WTC11 (cell line): ENCODE data around the gene TMEM229B. TPM values are rescaled to one million over a fixed set of nuclear protein-coding genes. Genes with fewer than 3 reads are reported as not detected.

Experiments used
- ATAC-seq: fragments of 200-7000 bp; cut with Tn5 transposase; 2 replicates; pipeline ENCODE4 v1.10.0; 2021; ENCODE audit warnings: mild to moderate bottlenecking, moderate library complexity
- CTCF ChIA-PET: fragments of 300-600 bp; sonication (Branson Sonifier 250); formaldehyde crosslinking; loops from one replicate; lab custom pipeline; 2021; ENCODE audit warnings: antibody characterized with exemption; lab: Charles Lee
- POLR2A ChIA-PET: fragments of 350-600 bp; sonication (Branson Sonifier 250); formaldehyde crosslinking; loops from one replicate; lab custom pipeline; 2021; ENCODE audit warnings: antibody characterized with exemption; lab: Charles Lee
- DNase-seq: peaks from one replicate; pipeline ENCODE4 v3.0.0; 2021; ENCODE audit warnings: low spot score
- H3K27ac Mint-ChIP-seq: 2 replicates; pipeline ENCODE4 v1.8.0; 2021; ENCODE audit warnings: mixed read lengths
- H3K27me3 Mint-ChIP-seq: 2 replicates; pipeline ENCODE4 v1.8.0; 2021; ENCODE audit warnings: low read depth, mild to moderate bottlenecking, moderate library complexity, mixed read lengths
- H3K36me3 Mint-ChIP-seq: 2 replicates; pipeline ENCODE4 v1.8.0; 2021; ENCODE audit warnings: mixed read lengths
- H3K4me1 Mint-ChIP-seq: 2 replicates; pipeline ENCODE4 v1.8.0; 2022; ENCODE audit warnings: mixed read lengths
- H3K4me3 Mint-ChIP-seq: 2 replicates; pipeline ENCODE4 v1.8.0; 2021; ENCODE audit warnings: mild to moderate bottlenecking, moderate library complexity, mixed read lengths
- H3K9me3 Mint-ChIP-seq: 2 replicates; pipeline ENCODE4 v1.8.0; 2021; ENCODE audit warnings: mixed read lengths
- CBFB ChIP-seq: sonication (generic); formaldehyde crosslinking; IDR thresholded peaks from 2 replicates; pipeline ENCODE4 v1.8.1; 2022; ENCODE audit warnings: mild to moderate bottlenecking, low read depth, missing genetic modification reagents
- ELF4 ChIP-seq: sonication (generic); formaldehyde crosslinking; IDR thresholded peaks from 2 replicates; pipeline ENCODE4 v1.8.1; 2022; ENCODE audit warnings: low read depth, mild to moderate bottlenecking, moderate library complexity, missing genetic modification reagents
- FOXP4 ChIP-seq: sonication (generic); formaldehyde crosslinking; IDR thresholded peaks from 2 replicates; pipeline ENCODE4 v1.8.0; 2022; ENCODE audit warnings: mild to moderate bottlenecking, missing genetic modification reagents
- GABPB1 ChIP-seq: sonication (generic); formaldehyde crosslinking; IDR thresholded peaks from 2 replicates; pipeline ENCODE4 v1.8.1; 2023; ENCODE audit warnings: mild to moderate bottlenecking, missing genetic modification reagents
- GRHL2 ChIP-seq: fragments of 250-450 bp; sonication (Bioruptor Pico); IDR thresholded peaks from 2 replicates; pipeline ENCODE4 v1.8.0; 2022; ENCODE audit warnings: mild to moderate bottlenecking, moderate library complexity; ENCODE audit not compliant: insufficient replicate concordance, severe bottlenecking
- IRF2 ChIP-seq: sonication (generic); formaldehyde crosslinking; IDR thresholded peaks from 2 replicates; pipeline ENCODE4 v1.8.0; 2022; ENCODE audit warnings: low read depth, missing genetic modification reagents, borderline replicate concordance
- JAZF1 ChIP-seq: fragments of 250-450 bp; sonication (Bioruptor Pico); IDR thresholded peaks from 2 replicates; pipeline ENCODE4 v1.9.0; 2021; ENCODE audit warnings: moderate library complexity, mild to moderate bottlenecking, inconsistent platforms
- KAT7 ChIP-seq: sonication (generic); formaldehyde crosslinking; IDR thresholded peaks from 2 replicates; pipeline ENCODE4 v1.8.1; 2023; ENCODE audit warnings: missing genetic modification reagents, mild to moderate bottlenecking, borderline replicate concordance
- NR1H2 ChIP-seq: sonication (generic); formaldehyde crosslinking; IDR thresholded peaks from 2 replicates; pipeline ENCODE4 v1.9.0; 2021; ENCODE audit warnings: mild to moderate bottlenecking, moderate library complexity, missing genetic modification reagents
- NR2C2 ChIP-seq: sonication (generic); formaldehyde crosslinking; IDR thresholded peaks from 2 replicates; pipeline ENCODE4 v1.8.0; 2022; ENCODE audit warnings: mild to moderate bottlenecking, missing genetic modification reagents
- OVOL2 ChIP-seq: fragments of 250-450 bp; sonication (Bioruptor Pico); IDR thresholded peaks from 2 replicates; pipeline ENCODE4 v1.9.0; 2021; ENCODE audit warnings: mild to moderate bottlenecking, borderline replicate concordance
- PRDM15 ChIP-seq: sonication (generic); formaldehyde crosslinking; IDR thresholded peaks from 2 replicates; pipeline ENCODE4 v1.8.0; 2022; ENCODE audit warnings: missing genetic modification reagents
- PREB ChIP-seq: sonication (generic); formaldehyde crosslinking; IDR thresholded peaks from 2 replicates; pipeline ENCODE4 v1.8.1; 2022; ENCODE audit warnings: mild to moderate bottlenecking, missing genetic modification reagents, moderate library complexity, borderline replicate concordance
- RORB ChIP-seq: fragments of 250-450 bp; sonication (Bioruptor Pico); IDR thresholded peaks from 2 replicates; pipeline ENCODE4 v1.9.0; 2021; ENCODE audit warnings: mild to moderate bottlenecking
- STAT6 ChIP-seq: sonication (generic); formaldehyde crosslinking; conservative IDR thresholded peaks from 2 replicates; pipeline ENCODE4 v1.8.1; 2023; ENCODE audit warnings: mild to moderate bottlenecking, low read depth, missing genetic modification reagents, moderate library complexity
- TEAD1 ChIP-seq: sonication (generic); formaldehyde crosslinking; IDR thresholded peaks from 2 replicates; pipeline ENCODE4 v1.8.0; 2022; ENCODE audit warnings: mild to moderate bottlenecking, missing genetic modification reagents
- TEAD4 ChIP-seq: sonication (generic); formaldehyde crosslinking; IDR thresholded peaks from 2 replicates; pipeline ENCODE4 v1.8.0; 2022; ENCODE audit warnings: mild to moderate bottlenecking, missing genetic modification reagents
- USF2 ChIP-seq: sonication (generic); formaldehyde crosslinking; IDR thresholded peaks from 2 replicates; pipeline ENCODE4 v1.8.1; 2023; ENCODE audit warnings: mild to moderate bottlenecking, missing genetic modification reagents, moderate library complexity
- ZBTB21 ChIP-seq: sonication (generic); formaldehyde crosslinking; IDR thresholded peaks from 2 replicates; pipeline ENCODE4 v1.8.1; 2023; ENCODE audit warnings: mild to moderate bottlenecking, missing genetic modification reagents, borderline replicate concordance
- ZBTB43 ChIP-seq: sonication (generic); formaldehyde crosslinking; IDR thresholded peaks from 2 replicates; pipeline ENCODE4 v1.8.1; 2023; ENCODE audit warnings: mild to moderate bottlenecking, missing genetic modification reagents
- ZMAT4 ChIP-seq: fragments of 250-450 bp; sonication (Bioruptor Pico); IDR thresholded peaks from 2 replicates; pipeline ENCODE4 v1.9.0; 2021; ENCODE audit warnings: mild to moderate bottlenecking
- ZNF121 ChIP-seq: sonication (generic); formaldehyde crosslinking; IDR thresholded peaks from 2 replicates; pipeline ENCODE4 v1.8.0; 2023; ENCODE audit warnings: missing genetic modification reagents
- ZNF138 ChIP-seq: sonication (generic); formaldehyde crosslinking; conservative IDR thresholded peaks from 2 replicates; pipeline ENCODE4 v1.8.1; 2022; ENCODE audit warnings: mild to moderate bottlenecking, moderate library complexity, missing genetic modification reagents
- ZNF232 ChIP-seq: sonication (generic); formaldehyde crosslinking; IDR thresholded peaks from 2 replicates; pipeline ENCODE4 v1.8.0; 2022; ENCODE audit warnings: mild to moderate bottlenecking, missing genetic modification reagents
- ZNF671 ChIP-seq: fragments of 250-450 bp; sonication (Bioruptor Pico); IDR thresholded peaks from 2 replicates; pipeline ENCODE4 v1.8.0; 2021; ENCODE audit warnings: mild to moderate bottlenecking
- total RNA-seq: library from RNA; stranded (reverse); gene quantifications from 3 replicates; pipeline ENCODE4 v1.2.3, GENCODE V29; 2021

TMEM229B gene
- total RNA-seq, 1 experiment from 2014 or later: 0.90 TPM

GRCh38 chr14:67461341-67461985 is 27.1 kb downstream of the TMEM229B start (continued):
- TF ChIP-seq JAZF1 (CRISPR knock-in tag): no peak
- TF ChIP-seq TEAD1: no peak
- no peak for TF ChIP-seq ZNF138 (CRISPR knock-in tag)
- TF ChIP-seq OVOL2 (CRISPR knock-in tag): no peak
- no peak for TF ChIP-seq ZMAT4 (CRISPR knock-in tag)
- no peak for TF ChIP-seq ELF4 (CRISPR knock-in tag)
- no peak for TF ChIP-seq NR1H2
- TF ChIP-seq ZNF671 (CRISPR knock-in tag): no peak
- no peak for TF ChIP-seq STAT6 (CRISPR knock-in tag)
- no peak for TF ChIP-seq ZNF232 (CRISPR knock-in tag)
- no peak for TF ChIP-seq PRDM15 (CRISPR knock-in tag)

- CTCF ChIA-PET: interaction anchor here (1.8 to 3.1 kb wide), 4 partner anchors 7 to 58 kb away, joined by 6 to 24 read pairs (median 10); no protein-coding TSS in a partner anchor
- Mint-ChIP-seq H3K4me1 (peaks cover 18% of the 10 kb centered on the region), H3K4me3 (no peak overlapping the region), H3K27me3 (peaks cover 10% of the 10 kb centered on the region; the same call in 1 of the 2 replicates), H3K36me3 (no peaks in the 10 kb centered on the region), H3K27ac (no peak overlapping the region), H3K9me3 (peaks cover 5% of the 10 kb centered on the region)
- no peak for DNase-seq
- POLR2A ChIA-PET: no interaction called here
- ATAC-seq: no peak
- TF ChIP-seq ZBTB43 (no peak), USF2 (CRISPR knock-in tag) (no peak), ZNF121 (CRISPR knock-in tag) (no peak), CBFB (CRISPR knock-in tag) (no peak), GRHL2 (CRISPR knock-in tag) (no peak), GABPB1 (CRISPR knock-in tag) (no peak), IRF2 (CRISPR knock-in tag) (no peak), RORB (no peak), NR1H2 (no peak), ZBTB21 (CRISPR knock-in tag) (no peak), KAT7 (CRISPR knock-in tag) (no peak), FOXP4 (CRISPR knock-in tag) (no peak), ZNF232 (CRISPR knock-in tag) (no peak), PREB (CRISPR knock-in tag) (no peak), NR2C2 (CRISPR knock-in tag) (no peak), TEAD4 (CRISPR knock-in tag) (no peak)
These were observed 29.2 kb downstream of the TMEM229B start for GRCh38 chr14:67459336-67459735.
